Left ventricle myocardium superior (tissue), 1 donor: ENCODE data around the gene RPS19BP1. TPM values are rescaled to one million over a fixed set of nuclear protein-coding genes. Genes with fewer than 3 reads are reported as not detected.

ENCODE experiments used
- ATAC-seq: fragments of 200-7000 bp; cut with Tn5 transposase; one replicate; pipeline ENCODE4 v1.9.1; 2020; ENCODE audit warnings: mild to moderate bottlenecking, moderate library complexity
- DNase-seq: peaks from one replicate; pipeline ENCODE4 v3.0.0-alpha.2; 2020
- intact Hi-C: fragments of 100-400 bp; cut with micrococcal nuclease; formaldehyde crosslinking; loops from one replicate; pipeline ENCODE4 v1.11.0; 2022
- total RNA-seq: library from RNA; stranded (reverse); fragmentation: NEBNext Ultra II Directional; extraction: Animal tissue kit (Norgen Biotek cat#: 25700); gene quantifications from one replicate; pipeline ENCODE4 v1.2.1, GENCODE V29; 2021
- donor health status: DM: no; HTN: yes; CAD: no; lungs with severe emphysema.

Gene RPS19BP1
- total RNA-seq, 1 donor from 2014 or later: 58.1 TPM

DNA sequence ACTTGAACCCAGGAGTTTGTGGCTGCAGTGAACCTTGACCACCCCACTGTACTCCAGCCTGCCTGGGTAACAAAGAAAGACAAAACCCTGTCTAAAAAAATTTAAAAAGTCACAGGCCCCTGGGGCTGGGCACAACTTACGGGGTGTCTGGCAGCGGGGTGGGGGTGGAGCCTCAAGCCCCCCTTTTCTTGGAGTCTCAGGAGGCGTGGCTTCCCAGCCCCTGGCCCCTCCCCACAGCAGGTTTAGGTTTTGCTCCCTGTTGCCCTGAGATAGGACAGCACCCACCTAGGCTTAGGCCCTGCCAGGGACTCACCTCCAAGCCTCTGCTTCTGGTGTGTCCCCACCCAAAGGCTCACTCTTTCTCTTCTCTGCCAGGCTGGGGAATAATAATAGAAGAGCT, 53.3 kb downstream of the RPS19BP1 start:
- ATAC-seq (no peak), DNase-seq (no peak)
- intact Hi-C loops: no loop called here

Other genes with a start within 250 kb of the RPS19BP1 start
- gene RPL3, start 213.1 kb downstream of the RPS19BP1 start, total RNA-seq: 319 TPM
- gene SYNGR1, start 182.8 kb downstream of the RPS19BP1 start, total RNA-seq: 41.3 TPM
- 18.4 TPM for gene TAB1, start 133.0 kb downstream of the RPS19BP1 start, total RNA-seq
- gene MGAT3, start 75.7 kb downstream of the RPS19BP1 start, total RNA-seq: 6.3 TPM
- 16.1 TPM for gene MIEF1, start 30.5 kb downstream of the RPS19BP1 start, total RNA-seq
- gene ATF4, start 12.2 kb downstream of the RPS19BP1 start, total RNA-seq: 214 TPM
- not detected for gene CACNA1I, start 38.0 kb upstream of the RPS19BP1 start, total RNA-seq